Ovary (tissue), 9 donors: ENCODE results near the gene OR3A2. TPM values are rescaled to one million over a fixed set of nuclear protein-coding genes. Genes with fewer than 3 reads are reported as not detected.
"Not testable (repeated sequence)": the region's sequence is repeated elsewhere in the genome, so short reads cannot be mapped to it uniquely, and the experiment has no call there.

ENCODE experiments used
- DNase-seq, 5 donors: peaks; one replicate each; pipeline ENCODE4 v3.0.0-alpha.2; 2019 to 2020
- H3K27ac ChIP-seq, 2 donors: fragments of 200-600 bp; one replicate each; pipeline versions ENCODE4 v1.5.1 to v1.8.0; 2019 to 2022
- H3K27me3 ChIP-seq: fragments of 200-600 bp; one replicate; pipeline ENCODE4 v1.8.0; 2022
- H3K36me3 ChIP-seq: fragments of 200-600 bp; sonication (generic); one replicate; pipeline ENCODE4 v1.5.1; 2019
- H3K4me1 ChIP-seq: one replicate; pipeline ENCODE4 v1.8.1; 2013; ENCODE audit warnings: mild to moderate bottlenecking, moderate library complexity; ENCODE audit not compliant: insufficient read depth
- H3K4me3 ChIP-seq: fragments of 200-600 bp; sonication (generic); one replicate; pipeline ENCODE4 v1.5.1; 2017
- H3K9me3 ChIP-seq, 2 donors: fragments of 200-600 bp in 1 of 2; sonication (generic) in 1 of 2; one replicate each; pipeline versions ENCODE4 v1.5.1 to v1.8.1; 2013 to 2019; ENCODE audit warnings: mild to moderate bottlenecking in 1 of 2, moderate library complexity in 1 of 2
- EP300 ChIP-seq: sonication (generic); formaldehyde crosslinking; IDR thresholded peaks from one replicate; pipeline ENCODE4 v1.6.1; 2017; ENCODE audit warnings: antibody characterized with exemption
- POLR2A ChIP-seq: fragments of 450-650 bp; IDR thresholded peaks from one replicate; pipeline ENCODE4 v1.6.1; 2017; ENCODE audit warnings: antibody characterized with exemption, mild to moderate bottlenecking, moderate library complexity
- WGBS, 3 donors: extraction: QIAGEN DNeasy Blood & Tissue Kit in 1 of 3; methylation state at CpG; one replicate each; pipeline versions ENCODE4 v1.1.5 to v1.1.7; 2013 to 2017; 5-methylcytosine and 5-hydroxymethylcytosine counted together
- intact Hi-C, 4 donors: fragments of 100-400 bp; cut with DNase I; formaldehyde crosslinking; loops; one replicate each; pipeline versions ENCODE4 v1.11.0 to v1.15.1; 2022 to 2023
- polyA plus RNA-seq, 2 donors: library from polyadenylated mRNA; stranded (reverse); fragments of 200-250 nt in 1 of 2; fragments of 350-450 nt in 1 of 2; fragmentation: Illumina TruSeq in 1 of 2; extraction: RNeasy Lipid Tissue Mini Kit (QIAGEN cat#74804) in 1 of 2; gene quantifications; one replicate each; pipeline ENCODE4 v1.2.3, GENCODE V29; 2013 to 2014
- total RNA-seq, 7 donors: library from RNA; depleted of rRNA in 2 of 7; stranded (reverse); fragments of >200 nt in 2 of 7; fragmentation: NEBNext Ultra II Directional in 3 of 7; extraction: Animal tissue kit (Norgen Biotek cat#: 25700) in 3 of 7; gene quantifications; one replicate each; pipeline versions ENCODE4 v1.1.0 to v1.2.4, GENCODE V29; 2016 to 2023
- TF ChIP-seq, protein P1 (sequence below), 3 donors: fragments of 450-650 bp in 2 of 3; fragments of 200-600 bp in 1 of 3; IDR thresholded peaks; one replicate each; pipeline versions ENCODE4 v1.5.1 to v1.8.0; 2016 to 2022; ENCODE audit warnings: antibody characterized with exemption in 3 of 3, mild to moderate bottlenecking in 1 of 3
- donor health status: DM: no; HTN: no; CAD: no; lungs with moderate emphysema.
- donor health status: DM: no; HTN: no; CAD: no.
- donor health status: Bipolar disorder and iron deficiency.
- donor health status: DM: yes; HTN: yes; CAD: no.
- donor health status: DM: no; HTN: no; CAD: no.
- donor health status: DM: yes; HTN: yes; CAD: no.

OR3A2 gene
- total and polyA plus RNA-seq, 9 donors = 0.33 to 3.0 (median 1.1) TPM; not detected in 3

DNA sequence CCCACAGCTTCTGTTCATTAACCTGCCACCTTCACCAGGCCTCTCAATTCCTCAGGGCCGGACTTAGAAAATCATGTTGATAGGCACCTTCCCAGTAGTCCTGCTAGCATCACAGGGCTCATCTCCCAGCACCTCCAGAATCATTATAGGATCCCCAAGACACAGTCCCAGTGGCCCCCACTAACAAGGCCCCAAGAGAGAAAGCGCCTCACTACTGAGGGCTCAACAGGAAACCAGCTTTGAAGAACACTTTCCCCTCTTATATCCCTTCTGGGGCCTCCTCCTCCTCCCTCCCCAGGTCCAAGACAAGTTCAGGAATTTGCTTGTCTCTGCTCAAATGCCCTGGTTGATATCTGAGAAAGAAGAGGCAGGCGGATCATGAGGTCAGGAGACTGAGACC, 25.0 kb upstream of the OR3A2 start, which contains the start of gene OR3A3:
Gene OR3A3 (plus strand): TSS at position 301 of the 400 bp plus-strand sequence.
- intact Hi-C loops = no loop called here
- no peaks in the 10 kb centered on the region for H3K36me3 ChIP-seq

DNA sequence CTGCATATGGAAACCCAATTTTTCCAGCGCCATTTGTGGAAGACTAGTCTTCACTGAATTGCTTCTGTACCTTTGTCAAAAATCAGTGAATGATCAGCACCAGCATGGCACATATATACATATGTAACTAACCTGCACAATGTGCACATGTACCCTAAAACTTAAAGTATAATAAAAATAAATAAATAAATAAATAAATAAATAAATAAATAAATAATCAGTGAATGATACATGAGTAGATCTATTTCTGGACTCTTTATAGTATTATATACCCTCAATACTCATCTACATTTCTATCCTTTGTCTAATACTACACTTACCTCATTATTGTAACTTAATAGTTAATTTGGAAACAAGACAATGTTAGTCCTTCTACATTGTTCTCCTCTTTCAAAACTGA, 17.7 kb upstream of the OR3A2 start:
- H3K36me3 ChIP-seq, H3K9me3 ChIP-seq, DNase-seq, H3K4me1 ChIP-seq, H3K27ac ChIP-seq, H3K27me3 ChIP-seq, H3K4me3 ChIP-seq, intact Hi-C loops: not testable (repeated sequence)
- WGBS, 3 donors = 63 to 76% (median 66%) methylated on average over 1 of the region's 1 CpG

More for the DNA sequence above, 25.0 kb upstream of the OR3A2 start, which contains the start of gene OR3A3:
- TF ChIP-seq POLR2A = no peak
- no peak for TF ChIP-seq EP300
- TF ChIP-seq, protein P1, sequence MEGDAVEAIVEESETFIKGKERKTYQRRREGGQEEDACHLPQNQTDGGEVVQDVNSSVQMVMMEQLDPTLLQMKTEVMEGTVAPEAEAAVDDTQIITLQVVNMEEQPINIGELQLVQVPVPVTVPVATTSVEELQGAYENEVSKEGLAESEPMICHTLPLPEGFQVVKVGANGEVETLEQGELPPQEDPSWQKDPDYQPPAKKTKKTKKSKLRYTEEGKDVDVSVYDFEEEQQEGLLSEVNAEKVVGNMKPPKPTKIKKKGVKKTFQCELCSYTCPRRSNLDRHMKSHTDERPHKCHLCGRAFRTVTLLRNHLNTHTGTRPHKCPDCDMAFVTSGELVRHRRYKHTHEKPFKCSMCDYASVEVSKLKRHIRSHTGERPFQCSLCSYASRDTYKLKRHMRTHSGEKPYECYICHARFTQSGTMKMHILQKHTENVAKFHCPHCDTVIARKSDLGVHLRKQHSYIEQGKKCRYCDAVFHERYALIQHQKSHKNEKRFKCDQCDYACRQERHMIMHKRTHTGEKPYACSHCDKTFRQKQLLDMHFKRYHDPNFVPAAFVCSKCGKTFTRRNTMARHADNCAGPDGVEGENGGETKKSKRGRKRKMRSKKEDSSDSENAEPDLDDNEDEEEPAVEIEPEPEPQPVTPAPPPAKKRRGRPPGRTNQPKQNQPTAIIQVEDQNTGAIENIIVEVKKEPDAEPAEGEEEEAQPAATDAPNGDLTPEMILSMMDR (IDR thresholded peaks at IDR 0.05) = no peak
- Histone ChIP-seq H3K27ac (no peak within 1 kb of the TSS), H3K27me3 (no peaks in the 10 kb centered on the region), H3K9me3 (no peaks in the 10 kb centered on the region), H3K4me1 (no peaks in the 10 kb centered on the region), H3K4me3 (no peak within 1 kb of the TSS)
- WGBS, 3 donors = 74 to 82% (median 79%) methylated on average over 3 of the region's 3 CpGs
- DNase-seq = no peak

DNA sequence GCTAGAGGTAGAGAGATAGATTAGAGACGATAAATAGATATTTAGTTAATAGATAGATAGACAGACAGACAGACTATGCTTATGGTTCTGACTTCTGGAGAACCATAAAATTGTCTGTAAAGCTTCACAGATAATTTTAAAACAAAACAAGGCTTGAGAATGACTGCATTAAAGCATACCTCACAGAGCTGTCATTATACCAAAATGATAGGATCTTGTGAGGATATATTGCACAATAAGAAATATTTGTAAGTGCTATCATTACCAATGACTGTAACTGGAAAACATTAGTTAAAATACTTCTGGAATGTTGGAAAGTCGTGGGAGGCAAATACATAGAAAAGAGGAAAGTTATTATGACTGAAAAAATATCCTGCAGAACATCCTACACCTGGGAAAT, 15.7 kb upstream of the OR3A2 start:
- Histone ChIP-seq H3K27ac (no peak overlapping the region), H3K4me1 (no peaks in the 10 kb centered on the region), H3K9me3 (no peaks in the 10 kb centered on the region), H3K4me3 (no peak overlapping the region), H3K36me3 (no peaks in the 10 kb centered on the region), H3K27me3 (no peaks in the 10 kb centered on the region)
- no peak for DNase-seq
- intact Hi-C loops = no loop called here
- no peak for TF ChIP-seq POLR2A
- TF ChIP-seq, protein P1 (IDR thresholded peaks at IDR 0.05) = no peak
- TF ChIP-seq EP300 = no peak
- WGBS, 3 donors = 49 to 60% (median 51%) methylated on average over 2 of the region's 2 CpGs

- no peaks in the 10 kb centered on the region for H3K9me3 ChIP-seq
- no peak for TF ChIP-seq POLR2A
- no peak for TF ChIP-seq EP300
- TF ChIP-seq, protein P1 (IDR thresholded peaks at IDR 0.05) = no peak
- H3K4me1 ChIP-seq = no peaks in the 10 kb centered on the region
- H3K4me3 ChIP-seq = no peak overlapping the region
- H3K27me3 ChIP-seq = no peaks in the 10 kb centered on the region
- H3K27ac ChIP-seq = no peak overlapping the region
- DNase-seq = no peak
- H3K36me3 ChIP-seq = no peaks in the 10 kb centered on the region
- WGBS, 3 donors = 37 to 51% (median 38%) methylated on average over 6 of the region's 6 CpGs
- intact Hi-C loops = no loop called here
Measured at GRCh38 chr17:3400055-3400454, 13.9 kb upstream of the OR3A2 start.

DNA sequence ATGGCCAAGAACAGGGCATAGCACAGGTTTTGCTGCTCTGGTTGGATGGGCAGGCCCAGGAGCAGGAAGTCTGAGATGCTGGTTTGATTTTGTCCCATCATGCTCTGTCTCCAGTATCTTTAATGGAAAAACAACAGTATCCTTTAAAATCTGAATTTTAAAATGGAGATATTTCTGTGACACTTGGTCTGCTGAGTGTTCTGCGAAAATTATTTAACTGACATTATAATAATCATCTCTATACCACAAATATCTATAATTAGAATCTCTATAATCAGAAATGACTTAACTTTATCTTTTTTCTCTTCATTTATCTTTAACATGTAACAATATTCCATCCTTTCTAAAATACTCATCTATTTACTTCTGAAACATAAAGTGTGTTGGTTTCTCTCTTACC, 12.2 kb upstream of the OR3A2 start, which contains the start of gene OR1E1:
Gene OR1E1 (minus strand): TSS at position 101 of the 400 bp plus-strand sequence. CDS start 0 bp downstream, at position 101.
- no peak for DNase-seq
- H3K9me3 ChIP-seq = no peaks in the 10 kb centered on the region
- H3K27ac ChIP-seq = no peak within 1 kb of the TSS
- no peaks in the 10 kb centered on the region for H3K27me3 ChIP-seq
- intact Hi-C loops = no loop called here
- H3K36me3 ChIP-seq = no peaks in the 10 kb centered on the region
- no peak within 1 kb of the TSS for H3K4me3 ChIP-seq
- WGBS, 3 donors = 85 to 94% (median 93%) methylated on average over 1 of the region's 1 CpG
- TF ChIP-seq EP300 (no peak), POLR2A (no peak)
- TF ChIP-seq, protein P1 (IDR thresholded peaks at IDR 0.05) = no peak
- no peaks in the 10 kb centered on the region for H3K4me1 ChIP-seq

DNA sequence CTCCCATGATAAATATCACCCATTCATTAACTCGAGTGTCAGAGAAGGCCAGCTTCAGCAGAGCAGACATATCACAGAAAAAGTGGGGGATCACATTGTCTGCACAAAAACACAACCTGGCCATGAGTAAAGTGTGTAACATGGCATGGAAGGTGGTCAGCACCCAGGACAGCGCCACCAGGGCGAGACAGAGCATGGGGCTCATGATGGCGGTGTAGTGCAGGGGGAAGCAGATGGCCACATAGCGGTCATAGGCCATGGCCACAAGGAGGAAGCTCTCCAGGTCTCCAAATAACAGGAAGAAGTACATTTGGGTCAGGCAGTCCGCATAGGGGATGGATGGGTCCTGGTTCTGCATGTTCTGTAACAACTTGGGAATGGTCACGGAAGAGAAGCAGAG, 11.7 kb upstream of the OR3A2 start:
- 38 to 44% (median 41%) methylated on average over 7 of the region's 7 CpGs for WGBS, 3 donors
- H3K4me1 ChIP-seq, intact Hi-C loops, H3K36me3 ChIP-seq, H3K9me3 ChIP-seq, H3K4me3 ChIP-seq, H3K27me3 ChIP-seq, DNase-seq, H3K27ac ChIP-seq: not testable (repeated sequence)
